Astrocyte of the cerebellum (primary cell): ENCODE measurements around the gene DHX58.

Experiments used
- DNase-seq: peaks from one replicate; pipeline ENCODE4 v3.0.0-alpha.2; 2011; ENCODE audit warnings: low read depth
- H3K4me3 ChIP-seq: 2 replicates; pipeline ENCODE4 v1.5.1; 2011; ENCODE audit warnings: mild to moderate bottlenecking, low read depth, low read length, moderate library complexity
- CTCF ChIP-seq: IDR thresholded peaks from 2 replicates; pipeline ENCODE4 v1.5.1; 2012; ENCODE audit warnings: low read length, low read depth, moderate library complexity, mild to moderate bottlenecking; ENCODE audit errors: missing control alignments
- in situ Hi-C: cut with HindIII; loops from 2 replicates; pipeline ENCODE4 v1.10.0; 2017; ENCODE audit warnings: low sequenced_read_pairs

The DHX58 gene

GRCh38 chr17:42055496-42055895 is 57.0 kb downstream of the DHX58 start:
- in situ Hi-C loops: no loop called here
- TF ChIP-seq CTCF: no peak
- no peak overlapping the region for H3K4me3 ChIP-seq
- DNase-seq: no peak

- no peak overlapping the region for H3K4me3 ChIP-seq
- no peak for TF ChIP-seq CTCF
- no peak for DNase-seq
- in situ Hi-C loops: no loop called here
Measured at GRCh38 chr17:42055027-42055426, 57.5 kb downstream of the DHX58 start.

- no peak for TF ChIP-seq CTCF
- in situ Hi-C loops: no loop called here
- DNase-seq: no peak
- H3K4me3 ChIP-seq: no peak overlapping the region
Measured at GRCh38 chr17:42053731-42054500, 58.6 kb downstream of the DHX58 start.

- H3K4me3 ChIP-seq: no peak overlapping the region
- TF ChIP-seq CTCF: no peak
- in situ Hi-C loops: no loop called here
- no peak for DNase-seq
Measured at GRCh38 chr17:42052346-42052877, 60.1 kb downstream of the DHX58 start.

GRCh38 chr17:42051645-42052044 is 60.9 kb downstream of the DHX58 start:
- in situ Hi-C loops: no loop called here
- no peak for TF ChIP-seq CTCF
- H3K4me3 ChIP-seq: no peak overlapping the region
- no peak for DNase-seq
